ENCODE measurements around the gene PHLDB2. TPM values are rescaled to one million over a fixed set of nuclear protein-coding genes. Genes with fewer than 3 reads are reported as not detected.

PHLDB2 gene
- total and polyA plus RNA-seq, 10 of the 15 experiments (the other 5 are each of a cell fraction or from before 2014, with no cell fraction given) = 0.03 to 0.67 (median 0.40) TPM

- FAIRE-seq = no peak
- H3K36me3 ChIP-seq (ENCODE audit: control insufficient read depth in 2 of 2, insufficient read depth in 2 of 2, low read length in 1 of 2) = no peaks in the 10 kb centered on the region
- no peaks in the 10 kb centered on the region; a peak in 1 of 4 replicates for H3K27me3 ChIP-seq (replicated peaks in 1 of 2; ENCODE audit: control insufficient read depth in 2 of 2, insufficient read depth in 2 of 2, low read length in 1 of 2)
- H3K4me1 ChIP-seq (ENCODE audit: control insufficient read depth, insufficient read depth, low read length) = no peaks in the 10 kb centered on the region
- peak; percentile 39; the same call in 1 of the 3 replicates for ATAC-seq
- H3K4me3 ChIP-seq = no peak overlapping the region
- SMC1A ChIA-PET (ENCODE audit: uncharacterized antibody, unreplicated experiment) = interaction anchor here (1.0 to 21.1 kb wide), 4 partner anchors 9 to 25 kb away, joined by 4 to 417 read pairs (median 40); partner anchors contain the start of gene ABHD10
- no TSS peak for BruUV-seq (replicated peaks)
- H3K9me3 ChIP-seq (replicated peaks; ENCODE audit: control insufficient read depth, insufficient read depth, low read length) = no peaks in the 10 kb centered on the region
- POLR2A ChIA-PET = interaction anchor here (1.2 to 2.7 kb wide), 3 partner anchors 8 to 25 kb away, joined by 5 to 8 read pairs (median 8); partner anchors contain the start of gene ABHD10
- H3K79me2 ChIP-seq (ENCODE audit: control insufficient read depth, insufficient read depth, low read length) = no peaks in the 10 kb centered on the region
- intact Hi-C loops (cut with micrococcal nuclease; ENCODE audit: unreplicated experiment) (no loop called here), in situ Hi-C loops (cut with MboI) (no loop called here)
- H4K20me1 ChIP-seq (ENCODE audit: control insufficient read depth, insufficient read depth) = no peaks in the 10 kb centered on the region
- H3K27ac ChIP-seq (ENCODE audit: control insufficient read depth, insufficient read depth) = no peak overlapping the region
- RAD21 ChIA-PET (ENCODE audit: unreplicated experiment) = interaction anchor here (0.9 to 3.7 kb wide), 6 partner anchors 9 to 287 kb away, joined by 3 to 36 read pairs (median 6); no protein-coding TSS in a partner anchor
- H3K4me2 ChIP-seq (ENCODE audit: control insufficient read depth, insufficient read depth) = no peak overlapping the region
- H2AFZ ChIP-seq (ENCODE audit: control insufficient read depth, low read depth, low read length) = no peak overlapping the region
- no peak overlapping the region for H3K9ac ChIP-seq (ENCODE audit: control insufficient read depth, insufficient read depth, low read length)
- CTCF ChIA-PET = interaction anchor here (1.1 to 10.0 kb wide), 7 partner anchors 8 to 336 kb away, joined by 3 to 102 read pairs (median 7); no protein-coding TSS in a partner anchor
- WGBS (ENCODE audit: insufficient coverage, insufficient replicate concordance, low lambda C conversion rate, missing lambda C conversion rate) = 9% methylated on average over 2 of the region's 2 CpGs
- TF ChIP-seq NR2F1 (conservative IDR thresholded peaks at IDR 0.05) (peak; percentile 83), CHD4 (IDR thresholded peaks at IDR 0.05) (no peak), CUX1 (IDR thresholded peaks at IDR 0.05; ENCODE audit: insufficient replicate concordance, low read depth, low read length) (no peak), NR2C1 (IDR thresholded peaks at IDR 0.05) (peak; percentile 78; the same call in 1 of the 2 replicates), BCLAF1 (IDR thresholded peaks at IDR 0.05) (no peak)
- DNase-seq (ENCODE audit: low read depth, low spot score) = no peak
Observed at GRCh38 chr3:112004669-112005068, 145.6 kb downstream of the PHLDB2 start.
